H1 (cell line): ENCODE measurements around the gene UTS2R. TPM values are rescaled to one million over a fixed set of nuclear protein-coding genes. Genes with fewer than 3 reads are reported as not detected.

Source experiments
- CTCF ChIA-PET: fragments of 300-600 bp; sonication (Branson Sonifier 250); formaldehyde crosslinking; loops from one replicate; lab custom pipeline; 2021; ENCODE audit not compliant: partially characterized antibody; lab: Charles Lee
- POLR2A ChIA-PET: fragments of 300-600 bp; sonication (Branson Sonifier 250); formaldehyde crosslinking; loops from one replicate; lab custom pipeline; 2021; ENCODE audit warnings: inconsistent platforms; ENCODE audit not compliant: partially characterized antibody; lab: Charles Lee
- DNase-seq, 2 experiments: peaks; one replicate each; pipeline versions ENCODE4 v3.0.0 to v3.0.0-alpha.2; 2010 to 2022; ENCODE audit warnings: low spot score in 2 of 2, low read depth in 1 of 2, mixed read lengths in 1 of 2
- FAIRE-seq: peaks from 2 replicates; lab custom pipeline; 2011; peaks lifted over from hg19 to GRCh38; lab: Jason Lieb, UNC
- H2AFZ ChIP-seq: 2 replicates; pipeline ENCODE4 v1.8.1; 2012; ENCODE audit warnings: low read length, inconsistent platforms
- H2AK5ac ChIP-seq: 2 replicates; pipeline ENCODE4 v1.6.1; 2013; ENCODE audit warnings: low read depth, low read length
- H2BK120ac ChIP-seq: replicated peaks from 2 replicates; pipeline ENCODE3; 2013; ENCODE audit warnings: low read depth, low read length, inconsistent platforms
- H2BK12ac ChIP-seq: 2 replicates; pipeline ENCODE4 v1.6.1; 2013; ENCODE audit warnings: low read depth, low read length
- H2BK15ac ChIP-seq: 2 replicates; pipeline ENCODE4 v1.6.1; 2013; ENCODE audit warnings: low read length
- H2BK20ac ChIP-seq: 2 replicates; pipeline ENCODE4 v1.6.1; 2013; ENCODE audit warnings: low read length
- H2BK5ac ChIP-seq: 2 replicates; pipeline ENCODE4 v1.6.1; 2013; ENCODE audit warnings: low read depth, low read length
- H3K14ac ChIP-seq: 2 replicates; pipeline ENCODE4 v1.6.1; 2013; ENCODE audit warnings: inconsistent platforms; ENCODE audit not compliant: insufficient read length
- H3K18ac ChIP-seq: 2 replicates; pipeline ENCODE4 v1.6.1; 2013; ENCODE audit warnings: low read length; ENCODE audit errors: extremely low read depth
- H3K23ac ChIP-seq: 2 replicates; pipeline ENCODE4 v1.6.1; 2013; ENCODE audit warnings: inconsistent platforms; ENCODE audit not compliant: insufficient read length
- H3K23me2 ChIP-seq: 2 replicates; pipeline ENCODE4 v1.6.1; 2013; ENCODE audit warnings: low read depth, low read length
- H3K27ac ChIP-seq: 2 replicates; pipeline ENCODE4 v1.6.1; 2011; ENCODE audit warnings: low read depth, low read length, inconsistent platforms
- H3K27me3 ChIP-seq, 4 experiments: replicated peaks in 1 of 4; 1 replicate in 1 of 4; 2 replicates in 3 of 4; pipeline versions ENCODE4 v1.6.1 to v1.8.1; 2011 to 2013; ENCODE audit warnings: low read length in 3 of 4, mild to moderate bottlenecking in 3 of 4, inconsistent platforms in 2 of 4, mixed read lengths in 2 of 4, moderate library complexity in 1 of 4; ENCODE audit not compliant: control insufficient read depth in 3 of 4, insufficient read depth in 3 of 4; ENCODE audit errors: extremely low read depth in 1 of 4
- H3K36me3 ChIP-seq, 4 experiments: 2 replicates each; pipeline versions ENCODE4 v1.6.1 to v1.8.1; 2011 to 2013; ENCODE audit warnings: mild to moderate bottlenecking in 4 of 4, low read length in 3 of 4, moderate library complexity in 2 of 4, control low read depth in 1 of 4, inconsistent platforms in 1 of 4; ENCODE audit not compliant: insufficient read depth in 4 of 4, control insufficient read depth in 2 of 4
- H3K4ac ChIP-seq: replicated peaks from 2 replicates; pipeline ENCODE3; 2013; ENCODE audit warnings: low read length, low read depth, mixed read lengths, inconsistent platforms; ENCODE audit not compliant: insufficient read length
- H3K4me1 ChIP-seq, 4 experiments: replicated peaks in 1 of 4; 1 replicate in 1 of 4; 2 replicates in 3 of 4; pipeline versions ENCODE4 v1.6.1 to v1.8.1; 2011 to 2013; ENCODE audit warnings: low read length in 3 of 4, inconsistent platforms in 2 of 4, mixed read lengths in 1 of 4; ENCODE audit not compliant: insufficient read depth in 4 of 4, control insufficient read depth in 3 of 4
- H3K4me2 ChIP-seq, 2 experiments: 2 replicates each; pipeline versions ENCODE4 v1.6.1 to v1.8.1; 2011 to 2013; ENCODE audit warnings: low read depth in 2 of 2, low read length in 2 of 2, control low read depth in 1 of 2, inconsistent platforms in 1 of 2, mild to moderate bottlenecking in 1 of 2; ENCODE audit not compliant: insufficient read depth in 1 of 2
- H3K4me3 ChIP-seq, 4 experiments: fragments of 200-600, 300-600 bp in 1 of 4; sonication (generic), shearing (Covaris generic), sonication (Bioruptor Twin) in 1 of 4; 2 replicates each; pipeline versions ENCODE4 v1.5.1 to v1.8.1; 2011 to 2016; ENCODE audit warnings: low read length in 4 of 4, low read depth in 3 of 4, control low read depth in 2 of 4, inconsistent platforms in 2 of 4, mild to moderate bottlenecking in 2 of 4, mixed read lengths in 1 of 4, moderate library complexity in 1 of 4; ENCODE audit not compliant: insufficient read depth in 2 of 4; ENCODE audit errors: extremely low read depth in 1 of 4
- H3K56ac ChIP-seq: replicated peaks from 2 replicates; pipeline ENCODE3; 2013; ENCODE audit warnings: low read depth, mild to moderate bottlenecking, mixed read lengths, low read length, inconsistent platforms; ENCODE audit not compliant: insufficient read length
- H3K79me1 ChIP-seq: 2 replicates; pipeline ENCODE4 v1.6.1; 2013; ENCODE audit warnings: low read depth, low read length, control low read depth
- H3K79me2 ChIP-seq, 2 experiments: 2 replicates each; pipeline versions ENCODE4 v1.6.1 to v1.8.1; 2012 to 2013; ENCODE audit warnings: low read length in 2 of 2, mild to moderate bottlenecking in 2 of 2, inconsistent platforms in 1 of 2; ENCODE audit not compliant: insufficient read depth in 2 of 2, control insufficient read depth in 1 of 2
- H3K9ac ChIP-seq, 4 experiments: replicated peaks in 1 of 4; 1 replicate in 1 of 4; 2 replicates in 3 of 4; pipeline versions ENCODE4 v1.6.1 to v1.8.1; 2011 to 2013; ENCODE audit warnings: low read depth in 3 of 4, low read length in 3 of 4, control low read depth in 2 of 4, mild to moderate bottlenecking in 2 of 4, moderate library complexity in 2 of 4, inconsistent platforms in 1 of 4; ENCODE audit errors: extremely low read depth in 1 of 4
- H3K9me3 ChIP-seq, 2 experiments: 2 replicates each; pipeline versions ENCODE4 v1.6.1 to v1.8.1; 2012 to 2013; ENCODE audit warnings: mild to moderate bottlenecking in 2 of 2, moderate library complexity in 2 of 2, control low read depth in 1 of 2, inconsistent platforms in 1 of 2, low read depth in 1 of 2, low read length in 1 of 2, mixed read lengths in 1 of 2; ENCODE audit not compliant: insufficient read depth in 2 of 2
- H4K20me1 ChIP-seq, 2 experiments: replicated peaks in 1 of 2; 2 replicates each; pipeline versions ENCODE3 to v1.8.1; 2011 to 2013; ENCODE audit warnings: inconsistent platforms in 2 of 2, low read length in 2 of 2, mild to moderate bottlenecking in 1 of 2; ENCODE audit not compliant: insufficient read depth in 2 of 2, control insufficient read depth in 1 of 2
- H4K5ac ChIP-seq: 2 replicates; pipeline ENCODE4 v1.6.1; 2013; ENCODE audit warnings: low read length, low read depth, mixed read lengths, inconsistent platforms; ENCODE audit not compliant: insufficient read length
- H4K8ac ChIP-seq: 2 replicates; pipeline ENCODE4 v1.8.0; 2013; ENCODE audit warnings: mild to moderate bottlenecking, moderate library complexity, low read length, inconsistent platforms; ENCODE audit not compliant: insufficient read depth; ENCODE audit errors: extremely low read depth
- H4K91ac ChIP-seq: replicated peaks from 2 replicates; pipeline ENCODE3; 2013; ENCODE audit warnings: low read length, mixed read lengths, inconsistent platforms; ENCODE audit not compliant: insufficient read length
- ASH2L ChIP-seq: fragments of 200-600, 300-600 bp; sonication (generic); IDR thresholded peaks from one replicate; pipeline ENCODE4 v1.7.1; 2017; ENCODE audit warnings: low read length
- GABPA ChIP-seq: IDR thresholded peaks from 2 replicates; pipeline ENCODE4 v1.6.1; 2011; ENCODE audit warnings: mild to moderate bottlenecking, low read length, moderate library complexity, borderline replicate concordance; ENCODE audit not compliant: insufficient read depth
- WGBS, 2 experiments: shearing (Covaris generic) in 1 of 2; methylation state at CpG; one replicate each; pipeline versions ENCODE4 v1.1.6 to v1.1.7; 2013 to 2015; ENCODE audit warnings: low lambda C conversion rate in 2 of 2, mixed read lengths in 2 of 2, inconsistent platforms in 1 of 2, low coverage in 1 of 2, missing lambda C conversion rate in 1 of 2; ENCODE audit not compliant: insufficient replicate concordance in 2 of 2, insufficient coverage in 1 of 2, insufficient read length in 1 of 2; ENCODE audit errors: extremely low coverage in 1 of 2, missing lambda C conversion rate in 1 of 2; 5-methylcytosine and 5-hydroxymethylcytosine counted together
- polyA plus RNA-seq, 7 experiments: library from polyadenylated mRNA; depleted of rRNA in 3 of 7; stranded (reverse) in 5 of 7; unstranded in 2 of 7; fragments of >200 nt in 5 of 7; fragments of 200-250 nt in 2 of 7; gene quantifications; 1 replicate in 5 of 7; 2 replicates in 1 of 7; 4 replicates in 1 of 7; pipeline versions ENCODE4 v1.2.1 to v1.2.3, GENCODE V29; 2011 to 2013; ENCODE audit warnings: missing spikeins in 2 of 7, mixed read lengths in 2 of 7
- total RNA-seq: library from RNA; stranded (reverse); fragmentation: NEBNext Ultra II Directional; extraction: Animal tissue kit (Norgen Biotek cat#: 25700); gene quantifications from 2 replicates; pipeline ENCODE4 v1.2.1, GENCODE V29; 2021

Gene UTS2R
- total and polyA plus RNA-seq, 2 of the 8 experiments (the other 6 are each of a cell fraction or from before 2014, with no cell fraction given): 0.27 TPM; not detected in 1

GRCh38 chr17:82328994-82329507, 42.5 kb upstream of the UTS2R start:
- Histone ChIP-seq H3K56ac (no peak overlapping the region), H3K27me3 (peaks cover 19 to 36% (median 33%) of the 10 kb centered on the region in 4 experiments)
- CTCF ChIA-PET: interaction anchor here (1.1 kb wide), 1 partner anchor 28 kb away, joined by 4 read pairs; no protein-coding TSS in a partner anchor

More at GRCh38 chr17:82328994-82329507, 42.5 kb upstream of the UTS2R start:
- H3K4me1 ChIP-seq: peaks cover 0 to 28% (median 21%) of the 10 kb centered on the region in 4 experiments; a peak in 6 of 7 replicates
- H3K14ac ChIP-seq: no peak overlapping the region
- no peaks in the 10 kb centered on the region for H3K36me3 ChIP-seq
- DNase-seq: no peak
- no peak overlapping the region for H3K4me2 ChIP-seq
- no peak overlapping the region for H2AFZ ChIP-seq
- no peak for FAIRE-seq
- H3K4me3 ChIP-seq: no peak overlapping the region
- TF ChIP-seq GABPA: 0 out of 2 replicates have a peak, but pooled peaks have one; percentile 6
- no peak for TF ChIP-seq ASH2L
- peaks cover 8% of the 10 kb centered on the region for H3K23me2 ChIP-seq
- peak overlapping the region; percentile 80 for H4K91ac ChIP-seq
- H4K5ac ChIP-seq: no peak overlapping the region
- H2BK12ac ChIP-seq: no peak overlapping the region
- H3K18ac ChIP-seq: no peak overlapping the region
- no peak overlapping the region for H2BK15ac ChIP-seq
- no peak overlapping the region for H2BK5ac ChIP-seq
- no peaks in the 10 kb centered on the region for H3K79me1 ChIP-seq
- peaks cover 0 to 3% of the 10 kb centered on the region in 2 experiments for H4K20me1 ChIP-seq
- no peak overlapping the region for H2AK5ac ChIP-seq
- H2BK120ac ChIP-seq: no peak overlapping the region
- no peak overlapping the region for H3K9ac ChIP-seq
- WGBS, 2 experiments: 87% methylated on average over 15 of the region's 15 CpGs; no CpG with 5 or more reads in 1 of the 2 experiments
- H4K8ac ChIP-seq: peak overlapping the region; percentile 63; the same call in 1 of the 2 replicates
- no peak overlapping the region for H3K27ac ChIP-seq
- H2BK20ac ChIP-seq: no peak overlapping the region
- H3K4ac ChIP-seq: no peak overlapping the region
- H3K79me2 ChIP-seq: no peaks in the 10 kb centered on the region
- no peaks in the 10 kb centered on the region for H3K9me3 ChIP-seq
- POLR2A ChIA-PET: no interaction called here
- H3K23ac ChIP-seq: no peak overlapping the region
